NCI-H526 treated with DMSO at 0.1 percent for 48 hours (cell line): Measurements from ENCODE around the gene SMURF2.
A peak's percentile ranks its signal among the peaks of the same experiment; 100 is the strongest.
"Not testable (repeated sequence)": the region's sequence is repeated elsewhere in the genome, so short reads cannot be mapped to it uniquely, and the experiment has no call there.

Experiments used
- DNase-seq: peaks from one replicate; lab custom pipeline; 2025; lab: John Stamatoyannopoulos, UW

SMURF2 gene

GRCh38 chr17:64664299-64664981 lies 2.3 kb upstream of the SMURF2 start:
- not testable (repeated sequence) for DNase-seq

GRCh38 chr17:64663836-64664235 lies 1.7 kb upstream of the SMURF2 start:
- DNase-seq, result not testable (repeated sequence)

- peak; percentile 60 for DNase-seq
Observed at GRCh38 chr17:64662774-64663367, 764 bp upstream of the SMURF2 start.

- no peak for DNase-seq
Observed at GRCh38 chr17:64661726-64661975, 456 bp downstream of the SMURF2 start.

- DNase-seq, result peak; percentile 13
Observed at GRCh38 chr17:64660978-64661725, 955 bp downstream of the SMURF2 start.

GRCh38 chr17:64660195-64660977 lies 1.7 kb downstream of the SMURF2 start:
- DNase-seq, result peak; percentile 31

GRCh38 chr17:64658931-64659330 lies 3.2 kb downstream of the SMURF2 start:
- no peak for DNase-seq

GRCh38 chr17:64657610-64658125 lies 4.4 kb downstream of the SMURF2 start:
- no peak for DNase-seq

- no peak for DNase-seq
Observed at GRCh38 chr17:64655704-64656103, 6.4 kb downstream of the SMURF2 start.

GRCh38 chr17:64653985-64654355 lies 8.1 kb downstream of the SMURF2 start:
- no peak for DNase-seq

- DNase-seq, result no peak
Observed at GRCh38 chr17:64653325-64653984, 8.7 kb downstream of the SMURF2 start.

- DNase-seq, result no peak
Observed at GRCh38 chr17:64651889-64652288, 10.2 kb downstream of the SMURF2 start.

GRCh38 chr17:64648234-64648633 lies 13.9 kb downstream of the SMURF2 start:
- DNase-seq, result no peak

- no peak for DNase-seq
Observed at GRCh38 chr17:64647817-64648216, 14.3 kb downstream of the SMURF2 start.

- DNase-seq, result no peak
Observed at GRCh38 chr17:64639516-64639915, 22.6 kb downstream of the SMURF2 start.

- DNase-seq, result no peak
Observed at GRCh38 chr17:64638552-64639203, 23.4 kb downstream of the SMURF2 start.

- DNase-seq, result no peak
Observed at GRCh38 chr17:64635647-64636305, 26.3 kb downstream of the SMURF2 start.

GRCh38 chr17:64634218-64634617 lies 27.9 kb downstream of the SMURF2 start:
- DNase-seq, result no peak

- no peak for DNase-seq
Observed at GRCh38 chr17:64632606-64633005, 29.5 kb downstream of the SMURF2 start.

GRCh38 chr17:64632194-64632593 lies 29.9 kb downstream of the SMURF2 start:
- DNase-seq, result no peak
